ENCODE data around the gene CFAP97.

The CFAP97 gene

DNA sequence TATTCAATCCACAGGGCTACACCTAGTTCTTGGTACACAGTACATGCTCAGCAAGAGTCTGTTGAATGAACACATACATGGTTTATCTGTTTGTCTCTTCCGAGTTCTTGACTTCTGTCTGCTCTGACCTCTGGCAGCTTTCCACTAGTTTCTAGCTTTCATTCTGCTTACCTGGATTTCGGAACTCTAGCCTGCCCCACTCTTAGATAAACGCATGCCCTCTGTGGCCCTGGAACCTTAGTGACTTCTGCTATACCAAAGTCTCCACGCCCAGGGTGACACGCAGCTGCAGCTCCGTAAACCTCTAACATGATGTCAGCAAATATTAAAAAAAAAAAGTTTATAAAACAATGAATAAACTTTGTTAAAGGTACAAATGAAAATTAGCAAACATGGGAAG is 62.0 kb downstream of the CFAP97 start:
- H2AFZ ChIP-seq (ENCODE audit: low read length) = no peak overlapping the region
- H4K20me1 ChIP-seq (ENCODE audit: insufficient read depth, low read length) = 0 out of 2 replicates have a peak, but pooled peaks cover 3% of the 10 kb centered on the region
- H3K9me3 ChIP-seq (replicated peaks; ENCODE audit: insufficient read depth, low read length) = no peaks in the 10 kb centered on the region
- H3K4me2 ChIP-seq (ENCODE audit: low read depth, low read length) = no peak overlapping the region
- no peak overlapping the region for H3K4me3 ChIP-seq (ENCODE audit: low read length)
- peaks cover 32% of the 10 kb centered on the region for H3K79me2 ChIP-seq (ENCODE audit: low read length)
- no peak overlapping the region for H3K27ac ChIP-seq (ENCODE audit: low read length)
- H3F3A ChIP-seq (ENCODE audit: insufficient read depth, low read length) = no peaks in the 10 kb centered on the region
- peaks cover 16% of the 10 kb centered on the region for H3K4me1 ChIP-seq (ENCODE audit: low read length)
- TF ChIP-seq CTCF (IDR thresholded peaks at IDR 0.05; ENCODE audit: low read length) (no peak), EZH2phosphoT487 (IDR thresholded peaks at IDR 0.05; ENCODE audit: low read length) (no peak)
- H3K9ac ChIP-seq (ENCODE audit: low read length) = no peak overlapping the region
- DNase-seq = no peak
- H3K9me2 ChIP-seq (replicated peaks; ENCODE audit: insufficient read depth, low read length) = no peaks in the 10 kb centered on the region
- H3K27me3 ChIP-seq (replicated peaks; ENCODE audit: insufficient read depth, low read length) = no peaks in the 10 kb centered on the region
- no peaks in the 10 kb centered on the region; the same call in 1 of the 2 replicates for H3K36me3 ChIP-seq (replicated peaks; ENCODE audit: insufficient read depth, low read length)

DNA sequence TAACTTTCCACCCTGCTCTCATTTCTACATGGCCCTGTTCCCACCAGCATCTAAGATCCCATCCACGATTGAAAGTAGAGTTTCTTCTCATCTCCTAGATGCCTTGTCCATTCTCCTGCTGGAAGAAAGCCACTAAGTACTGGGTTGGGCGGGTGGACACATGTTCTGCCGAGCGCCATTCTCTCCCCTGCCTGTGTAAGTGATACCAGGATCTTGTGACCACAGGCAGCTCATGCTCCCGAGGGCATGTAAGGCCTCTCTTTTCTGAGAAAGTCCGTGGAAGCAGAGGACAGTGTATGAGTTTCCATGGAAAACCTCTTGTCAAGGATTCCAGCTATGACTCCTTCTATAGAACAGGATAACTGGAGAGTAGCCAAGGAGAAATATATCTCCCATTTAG is 64.1 kb downstream of the CFAP97 start:
- Histone ChIP-seq H3K4me3 (ENCODE audit: low read length) (no peak overlapping the region), H3K9me3 (replicated peaks; ENCODE audit: insufficient read depth, low read length) (no peaks in the 10 kb centered on the region), H3F3A (ENCODE audit: insufficient read depth, low read length) (no peaks in the 10 kb centered on the region), H3K27ac (ENCODE audit: low read length) (no peak overlapping the region), H4K20me1 (ENCODE audit: insufficient read depth, low read length) (no peaks in the 10 kb centered on the region), H3K4me2 (ENCODE audit: low read depth, low read length) (no peak overlapping the region), H3K9me2 (replicated peaks; ENCODE audit: insufficient read depth, low read length) (no peaks in the 10 kb centered on the region), H3K9ac (ENCODE audit: low read length) (no peak overlapping the region), H3K79me2 (ENCODE audit: low read length) (peaks cover 13% of the 10 kb centered on the region), H3K4me1 (ENCODE audit: low read length) (peaks cover 12% of the 10 kb centered on the region), H3K27me3 (replicated peaks; ENCODE audit: insufficient read depth, low read length) (no peaks in the 10 kb centered on the region), H3K36me3 (replicated peaks; ENCODE audit: insufficient read depth, low read length) (no peaks in the 10 kb centered on the region), H2AFZ (ENCODE audit: low read length) (no peak overlapping the region)
- DNase-seq = no peak
- no peak for TF ChIP-seq EZH2 (optimal IDR thresholded peaks at IDR 0.05; ENCODE audit: low read depth, low read length)
- TF ChIP-seq EZH2phosphoT487 (IDR thresholded peaks at IDR 0.05; ENCODE audit: low read length) = no peak
- TF ChIP-seq CTCF (IDR thresholded peaks at IDR 0.05; ENCODE audit: low read length) = no peak

DNA sequence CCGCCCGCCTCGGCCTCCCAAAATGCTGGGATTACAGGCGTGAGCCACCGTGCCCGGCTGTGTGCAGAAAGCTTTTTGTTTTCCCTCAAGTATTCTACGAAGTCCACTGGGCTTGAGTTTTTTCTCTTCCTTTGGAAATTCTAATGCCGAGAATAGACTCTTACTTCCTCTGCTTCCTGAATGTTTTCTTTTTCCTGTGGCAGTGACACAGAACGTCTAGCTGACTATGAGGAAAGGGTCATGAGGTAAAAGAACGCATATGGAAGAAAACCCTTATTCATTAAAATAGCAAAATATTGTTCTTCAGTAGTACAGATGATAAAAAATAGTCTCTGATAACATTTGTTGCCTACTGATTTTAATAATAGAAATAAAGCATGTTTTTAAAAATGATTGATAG is 65.6 kb downstream of the CFAP97 start:
- H3K4me1 ChIP-seq (ENCODE audit: low read length) = 0 out of 2 replicates have a peak, but pooled peaks cover 4% of the 10 kb centered on the region
- H3K36me3 ChIP-seq (replicated peaks; ENCODE audit: insufficient read depth, low read length) = no peaks in the 10 kb centered on the region
- H3K9me2 ChIP-seq (replicated peaks; ENCODE audit: insufficient read depth, low read length) = no peaks in the 10 kb centered on the region
- H3K4me3 ChIP-seq (ENCODE audit: low read length) = no peak overlapping the region
- H3F3A ChIP-seq (ENCODE audit: insufficient read depth, low read length) = no peaks in the 10 kb centered on the region
- no peaks in the 10 kb centered on the region for H4K20me1 ChIP-seq (ENCODE audit: insufficient read depth, low read length)
- H3K27me3 ChIP-seq (replicated peaks; ENCODE audit: insufficient read depth, low read length) = no peaks in the 10 kb centered on the region
- H3K4me2 ChIP-seq (ENCODE audit: low read depth, low read length) = no peak overlapping the region
- DNase-seq = no peak
- H3K9me3 ChIP-seq (replicated peaks; ENCODE audit: insufficient read depth, low read length) = no peaks in the 10 kb centered on the region
- H2AFZ ChIP-seq (ENCODE audit: low read length) = no peak overlapping the region
- H3K79me2 ChIP-seq (ENCODE audit: low read length) = no peaks in the 10 kb centered on the region
- H3K27ac ChIP-seq (ENCODE audit: low read length) = no peak overlapping the region
- no peak for TF ChIP-seq EZH2phosphoT487 (IDR thresholded peaks at IDR 0.05; ENCODE audit: low read length)
- TF ChIP-seq EZH2 (optimal IDR thresholded peaks at IDR 0.05; ENCODE audit: low read depth, low read length) = no peak
- TF ChIP-seq CTCF (IDR thresholded peaks at IDR 0.05; ENCODE audit: low read length) = no peak
- no peak overlapping the region for H3K9ac ChIP-seq (ENCODE audit: low read length)
